ENCODE measurements around the gene FSHR.

The FSHR gene

GRCh38 chr2:49111006-49111405, 43.3 kb downstream of the FSHR start:
- no peak for DNase-seq (ENCODE audit: low spot score)

- DNase-seq (ENCODE audit: low spot score) = no peak
These were observed 43.7 kb downstream of the FSHR start for GRCh38 chr2:49110571-49110970.

- DNase-seq (ENCODE audit: low spot score) = peak; percentile 9
These were observed 45.5 kb downstream of the FSHR start for GRCh38 chr2:49108851-49109250.

- DNase-seq (ENCODE audit: low spot score) = no peak
These were observed 45.9 kb downstream of the FSHR start for GRCh38 chr2:49108436-49108835.

- DNase-seq (ENCODE audit: low spot score) = peak; percentile 68
These were observed 48.8 kb downstream of the FSHR start for GRCh38 chr2:49105506-49105905.

GRCh38 chr2:49102146-49102545, 52.2 kb downstream of the FSHR start:
- DNase-seq (ENCODE audit: low spot score) = no peak

- DNase-seq (ENCODE audit: low spot score) = no peak
These were observed 73.6 kb downstream of the FSHR start for GRCh38 chr2:49080681-49081080.

GRCh38 chr2:49070716-49071115, 83.6 kb downstream of the FSHR start:
- DNase-seq (ENCODE audit: low spot score) = no peak

GRCh38 chr2:49069829-49070228, 84.5 kb downstream of the FSHR start:
- no peak for DNase-seq (ENCODE audit: low spot score)

- no peak for DNase-seq (ENCODE audit: low spot score)
These were observed 85.7 kb downstream of the FSHR start for GRCh38 chr2:49068613-49069012.

GRCh38 chr2:49067971-49068370, 86.3 kb downstream of the FSHR start:
- DNase-seq (ENCODE audit: low spot score) = no peak

- DNase-seq (ENCODE audit: low spot score) = no peak
These were observed 101.2 kb downstream of the FSHR start for GRCh38 chr2:49053156-49053555.

- DNase-seq (ENCODE audit: low spot score) = no peak
These were observed 104.0 kb downstream of the FSHR start for GRCh38 chr2:49050265-49050664.

- no peak for DNase-seq (ENCODE audit: low spot score)
These were observed 105.2 kb downstream of the FSHR start for GRCh38 chr2:49049161-49049560.

GRCh38 chr2:49045083-49045482, 109.2 kb downstream of the FSHR start:
- DNase-seq (ENCODE audit: low spot score) = no peak

GRCh38 chr2:49044350-49045079, 109.8 kb downstream of the FSHR start:
- DNase-seq (ENCODE audit: low spot score) = peak; percentile 41

GRCh38 chr2:49043405-49043982, 110.8 kb downstream of the FSHR start:
- no peak for DNase-seq (ENCODE audit: low spot score)

GRCh38 chr2:49042488-49042887, 111.8 kb downstream of the FSHR start:
- no peak for DNase-seq (ENCODE audit: low spot score)

GRCh38 chr2:49041061-49041460, 113.3 kb downstream of the FSHR start:
- no peak for DNase-seq (ENCODE audit: low spot score)

- no peak for DNase-seq (ENCODE audit: low spot score)
These were observed 117.1 kb downstream of the FSHR start for GRCh38 chr2:49037197-49037596.

GRCh38 chr2:49035481-49035880, 118.8 kb downstream of the FSHR start:
- DNase-seq (ENCODE audit: low spot score) = no peak

GRCh38 chr2:49033394-49034185, 120.7 kb downstream of the FSHR start:
- no peak for DNase-seq (ENCODE audit: low spot score)

- no peak for DNase-seq (ENCODE audit: low spot score)
These were observed 121.4 kb downstream of the FSHR start for GRCh38 chr2:49032936-49033335.

Measured in pons (tissue), 1 donor.